H9 (cell line): Measurements from ENCODE around the gene BRF1. TPM values are rescaled to one million over a fixed set of nuclear protein-coding genes. Genes with fewer than 3 reads are reported as not detected.

Source experiments
- DNase-seq: peaks from one replicate; pipeline ENCODE4 v3.0.0-alpha.2; 2017
- H2AFZ ChIP-seq: one replicate; pipeline ENCODE4 v1.6.1; 2013; ENCODE audit warnings: mild to moderate bottlenecking, low read length, control low read depth, moderate library complexity
- H2AK5ac ChIP-seq: 2 replicates; pipeline ENCODE4 v1.6.1; 2013; ENCODE audit warnings: low read length, control low read depth, mixed read lengths; ENCODE audit not compliant: insufficient read length
- H2BK120ac ChIP-seq: one replicate; pipeline ENCODE4 v1.6.1; 2013; ENCODE audit warnings: low read depth, mild to moderate bottlenecking, low read length, control low read depth, inconsistent platforms; ENCODE audit not compliant: poor library complexity, severe bottlenecking
- H2BK12ac ChIP-seq: 2 replicates; pipeline ENCODE4 v1.6.1; 2013; ENCODE audit warnings: low read length, control low read depth, mixed read lengths, low read depth; ENCODE audit not compliant: insufficient read length
- H2BK15ac ChIP-seq: 2 replicates; pipeline ENCODE4 v1.6.1; 2013; ENCODE audit warnings: low read depth, low read length, control low read depth
- H2BK20ac ChIP-seq: one replicate; pipeline ENCODE4 v1.6.1; 2013; ENCODE audit warnings: low read depth, mild to moderate bottlenecking, low read length, control low read depth, inconsistent platforms; ENCODE audit not compliant: poor library complexity, severe bottlenecking
- H2BK5ac ChIP-seq: 2 replicates; pipeline ENCODE4 v1.6.1; 2013; ENCODE audit warnings: low read length, control low read depth, mixed read lengths; ENCODE audit not compliant: insufficient read length
- H3K14ac ChIP-seq: 2 replicates; pipeline ENCODE4 v1.6.1; 2013; ENCODE audit warnings: low read length, control low read depth; ENCODE audit not compliant: insufficient read depth
- H3K18ac ChIP-seq: 2 replicates; pipeline ENCODE4 v1.6.1; 2013; ENCODE audit warnings: low read depth, mild to moderate bottlenecking, mixed read lengths, low read length, control low read depth; ENCODE audit not compliant: insufficient read length
- H3K23ac ChIP-seq: 2 replicates; pipeline ENCODE4 v1.6.1; 2013; ENCODE audit warnings: low read length, control low read depth, mixed read lengths, low read depth; ENCODE audit not compliant: insufficient read length
- H3K23me2 ChIP-seq: 2 replicates; pipeline ENCODE4 v1.6.1; 2013; ENCODE audit warnings: low read depth, mild to moderate bottlenecking, mixed read lengths, low read length, control low read depth; ENCODE audit not compliant: insufficient read length, poor library complexity, severe bottlenecking
- H3K27ac ChIP-seq: 2 replicates; pipeline ENCODE4 v1.5.1; 2013; ENCODE audit warnings: low read length, control low read depth, mixed read lengths, low read depth; ENCODE audit not compliant: insufficient read length
- H3K27me3 ChIP-seq: 2 replicates; pipeline ENCODE4 v1.6.1; 2013; ENCODE audit warnings: low read length, control low read depth, inconsistent platforms; ENCODE audit not compliant: insufficient read depth
- H3K4ac ChIP-seq: 2 replicates; pipeline ENCODE4 v1.6.1; 2013; ENCODE audit warnings: low read depth, mild to moderate bottlenecking, control low read depth, inconsistent platforms, low read length, moderate library complexity
- H3K4me1 ChIP-seq: 2 replicates; pipeline ENCODE4 v1.6.1; 2013; ENCODE audit warnings: low read length, control low read depth, inconsistent platforms; ENCODE audit not compliant: insufficient read depth
- H3K4me2 ChIP-seq: 2 replicates; pipeline ENCODE4 v1.6.1; 2013; ENCODE audit warnings: low read length, control low read depth, mixed read lengths; ENCODE audit not compliant: insufficient read length, insufficient read depth
- H3K56ac ChIP-seq: 2 replicates; pipeline ENCODE4 v1.6.1; 2013; ENCODE audit warnings: low read depth, mild to moderate bottlenecking, mixed read lengths, low read length, control low read depth; ENCODE audit not compliant: insufficient read length
- H3K79me1 ChIP-seq: 2 replicates; pipeline ENCODE4 v1.6.1; 2013; ENCODE audit warnings: low read depth, mild to moderate bottlenecking, moderate library complexity, low read length, control low read depth, inconsistent platforms; ENCODE audit not compliant: insufficient read depth, poor library complexity, severe bottlenecking
- H3K79me2 ChIP-seq: 2 replicates; pipeline ENCODE4 v1.6.1; 2013; ENCODE audit warnings: low read length, control low read depth, inconsistent platforms; ENCODE audit not compliant: insufficient read depth
- H3K9ac ChIP-seq: 2 replicates; pipeline ENCODE4 v1.6.1; 2013; ENCODE audit warnings: low read length, control low read depth, mixed read lengths; ENCODE audit not compliant: insufficient read length; ENCODE audit errors: extremely low read depth
- H3K9me3 ChIP-seq: one replicate; pipeline ENCODE4 v1.6.1; 2013; ENCODE audit warnings: low read depth, low read length, inconsistent platforms; ENCODE audit not compliant: control insufficient read depth
- H3T11ph ChIP-seq: one replicate; pipeline ENCODE4 v1.6.1; 2013; ENCODE audit warnings: mild to moderate bottlenecking, low read length, control low read depth, inconsistent platforms
- H4K20me1 ChIP-seq: one replicate; pipeline ENCODE4 v1.6.1; 2013; ENCODE audit not compliant: control insufficient read depth, insufficient read length, insufficient read depth
- H4K5ac ChIP-seq: 2 replicates; pipeline ENCODE4 v1.6.1; 2013; ENCODE audit warnings: low read depth, mild to moderate bottlenecking, mixed read lengths, low read length, control low read depth; ENCODE audit not compliant: insufficient read length
- H4K8ac ChIP-seq: replicated peaks from 2 replicates; pipeline ENCODE4 v1.6.1; 2013; ENCODE audit warnings: low read length, control low read depth, mixed read lengths, low read depth; ENCODE audit not compliant: insufficient read length
- H4K91ac ChIP-seq: 2 replicates; pipeline ENCODE4 v1.6.1; 2013; ENCODE audit warnings: low read depth, mild to moderate bottlenecking, moderate library complexity, mixed read lengths, low read length, control low read depth; ENCODE audit not compliant: insufficient read length
- H3K27ac Mint-ChIP-seq, 3 experiments: 2 replicates in 2 of 3; 3 replicates in 1 of 3; pipeline ENCODE4 v1.8.0; 2020 to 2021; ENCODE audit warnings: mixed read lengths in 3 of 3, mild to moderate bottlenecking in 1 of 3, moderate library complexity in 1 of 3
- H3K27me3 Mint-ChIP-seq: 2 replicates; pipeline ENCODE4 v1.8.0; 2021; ENCODE audit warnings: low read depth, mild to moderate bottlenecking, moderate library complexity, mixed read lengths
- H3K36me3 Mint-ChIP-seq, 3 experiments: 2 replicates in 2 of 3; 3 replicates in 1 of 3; pipeline ENCODE4 v1.8.0; 2020 to 2021; ENCODE audit warnings: low read depth in 3 of 3, mixed read lengths in 3 of 3; ENCODE audit not compliant: insufficient read depth in 1 of 3
- H3K4me1 Mint-ChIP-seq, 2 experiments: 2 replicates each; pipeline ENCODE4 v1.8.0; 2020; ENCODE audit warnings: mixed read lengths in 2 of 2
- H3K4me3 Mint-ChIP-seq, 2 experiments: 2 replicates in 1 of 2; 3 replicates in 1 of 2; pipeline ENCODE4 v1.8.0; 2020 to 2021; ENCODE audit warnings: mild to moderate bottlenecking in 2 of 2, mixed read lengths in 2 of 2, moderate library complexity in 1 of 2
- H3K9me3 Mint-ChIP-seq, 2 experiments: 2 replicates in 1 of 2; 3 replicates in 1 of 2; pipeline ENCODE4 v1.8.0; 2020; ENCODE audit warnings: mild to moderate bottlenecking in 2 of 2, mixed read lengths in 2 of 2, moderate library complexity in 1 of 2
- WGBS: extraction: QIAGEN DNeasy Blood & Tissue Kit; methylation state at CpG from one replicate; pipeline ENCODE4 v1.1.7; 2013; ENCODE audit warnings: missing lambda C conversion rate, low lambda C conversion rate, mixed read lengths; ENCODE audit not compliant: insufficient read length; ENCODE audit errors: extremely low coverage; 5-methylcytosine and 5-hydroxymethylcytosine counted together
- total RNA-seq: library from RNA; stranded (reverse); gene quantifications from 2 replicates; pipeline ENCODE4 v1.2.1, GENCODE V29; 2021
- TF ChIP-seq, protein P1 (sequence below): fragments of 200-600 bp; sonication (generic); conservative IDR thresholded peaks from 3 replicates; pipeline ENCODE4 v1.8.0; 2021; ENCODE audit warnings: antibody characterized with exemption, mild to moderate bottlenecking

Gene BRF1
- total RNA-seq, 1 experiment from 2014 or later = 28.3 TPM

- Histone ChIP-seq H3K79me2 (no peaks in the 10 kb centered on the region; the same call in 1 of the 2 replicates), H3K9me3 (no peaks in the 10 kb centered on the region), H2BK120ac (no peak overlapping the region), H3K23ac (no peak overlapping the region), H3K79me1 (no peaks in the 10 kb centered on the region), H2AFZ (no peak overlapping the region), H3K18ac (no peak overlapping the region), H3K4me2 (no peak overlapping the region), H3K27ac (no peak overlapping the region), H2BK5ac (no peak overlapping the region), H2BK15ac (no peak overlapping the region), H4K91ac (no peak overlapping the region), H3K27me3 (no peaks in the 10 kb centered on the region), H2AK5ac (no peak overlapping the region), H2BK20ac (no peak overlapping the region), H4K8ac (no peak overlapping the region), H3K9ac (no peak overlapping the region), H3K23me2 (no peaks in the 10 kb centered on the region), H3K4ac (no peak overlapping the region), H3K14ac (no peak overlapping the region), H4K5ac (no peak overlapping the region), H3K4me1 (no peaks in the 10 kb centered on the region), H4K20me1 (no peaks in the 10 kb centered on the region), H3T11ph (no peak overlapping the region), H2BK12ac (no peak overlapping the region), H3K56ac (no peak overlapping the region)
- Mint-ChIP-seq H3K27me3 (no peaks in the 10 kb centered on the region), H3K27ac (no peak overlapping the region), H3K4me1 (no peaks in the 10 kb centered on the region), H3K9me3 (peaks cover 0 to 2% of the 10 kb centered on the region in 2 experiments; a peak in 2 of 5 replicates), H3K36me3 (peaks cover 3 to 25% (median 10%) of the 10 kb centered on the region in 3 experiments; a peak in 4 of 7 replicates), H3K4me3 (no peak overlapping the region)
- DNase-seq = no peak
- TF ChIP-seq, protein P1, sequence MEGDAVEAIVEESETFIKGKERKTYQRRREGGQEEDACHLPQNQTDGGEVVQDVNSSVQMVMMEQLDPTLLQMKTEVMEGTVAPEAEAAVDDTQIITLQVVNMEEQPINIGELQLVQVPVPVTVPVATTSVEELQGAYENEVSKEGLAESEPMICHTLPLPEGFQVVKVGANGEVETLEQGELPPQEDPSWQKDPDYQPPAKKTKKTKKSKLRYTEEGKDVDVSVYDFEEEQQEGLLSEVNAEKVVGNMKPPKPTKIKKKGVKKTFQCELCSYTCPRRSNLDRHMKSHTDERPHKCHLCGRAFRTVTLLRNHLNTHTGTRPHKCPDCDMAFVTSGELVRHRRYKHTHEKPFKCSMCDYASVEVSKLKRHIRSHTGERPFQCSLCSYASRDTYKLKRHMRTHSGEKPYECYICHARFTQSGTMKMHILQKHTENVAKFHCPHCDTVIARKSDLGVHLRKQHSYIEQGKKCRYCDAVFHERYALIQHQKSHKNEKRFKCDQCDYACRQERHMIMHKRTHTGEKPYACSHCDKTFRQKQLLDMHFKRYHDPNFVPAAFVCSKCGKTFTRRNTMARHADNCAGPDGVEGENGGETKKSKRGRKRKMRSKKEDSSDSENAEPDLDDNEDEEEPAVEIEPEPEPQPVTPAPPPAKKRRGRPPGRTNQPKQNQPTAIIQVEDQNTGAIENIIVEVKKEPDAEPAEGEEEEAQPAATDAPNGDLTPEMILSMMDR = no peak
- no CpG with 5 or more reads among the region's 14 CpGs for WGBS
These were observed 73.5 kb downstream of the BRF1 start for GRCh38 chr14:105227346-105227745.
